Stimulated activated CD4-positive, alpha-beta T cell treated with anti-CD3 and anti-CD28 coated beads, Interleukin-4, amount 100 ng/mL, for 48 hours (primary cell): ENCODE data around the gene FOXN3.
A peak's percentile ranks its signal among the peaks of the same experiment; 100 is the strongest.

Experiments used
- DNase-seq, 2 donors: peaks; one replicate each; pipeline ENCODE4 v3.0.0-alpha.2; 2020; ENCODE audit warnings: low read depth in 2 of 2

FOXN3 gene

GRCh38 chr14:89430391-89431236 lies 13.6 kb upstream of the FOXN3 start:
- DNase-seq = peak in 1 of 2 donors; percentile 28

- DNase-seq = peak in 1 of 2 donors; percentile 56
Observed at GRCh38 chr14:89429199-89430181, 12.5 kb upstream of the FOXN3 start.

- DNase-seq = no peak
Observed at GRCh38 chr14:89428546-89429198, 11.6 kb upstream of the FOXN3 start.

- DNase-seq = no peak
Observed at GRCh38 chr14:89428173-89428523, 11.1 kb upstream of the FOXN3 start.

GRCh38 chr14:89427426-89428172 lies 10.6 kb upstream of the FOXN3 start:
- no peak for DNase-seq

GRCh38 chr14:89425931-89426330 lies 8.9 kb upstream of the FOXN3 start:
- DNase-seq = no peak

- DNase-seq = no peak
Observed at GRCh38 chr14:89424241-89424640, 7.2 kb upstream of the FOXN3 start.

GRCh38 chr14:89422952-89423345 lies 5.9 kb upstream of the FOXN3 start:
- no peak for DNase-seq

- peak; percentile 40 to 43 for DNase-seq
Observed at GRCh38 chr14:89422181-89422951, 5.3 kb upstream of the FOXN3 start.

GRCh38 chr14:89420502-89420901 lies 3.5 kb upstream of the FOXN3 start:
- DNase-seq = no peak

GRCh38 chr14:89419973-89420482 lies 3.0 kb upstream of the FOXN3 start:
- DNase-seq = no peak

- DNase-seq = no peak
Observed at GRCh38 chr14:89418976-89419375, 1.9 kb upstream of the FOXN3 start.

GRCh38 chr14:89418452-89418851 lies 1.4 kb upstream of the FOXN3 start:
- no peak for DNase-seq

- DNase-seq = peak; percentile 43 to 50
Observed at GRCh38 chr14:89417465-89418225, 612 bp upstream of the FOXN3 start.

GRCh38 chr14:89416002-89416995 lies 734 bp downstream of the FOXN3 start:
- peak; percentile 96 to 97 for DNase-seq

GRCh38 chr14:89415159-89415558 lies 1.9 kb downstream of the FOXN3 start:
- DNase-seq = no peak

- DNase-seq = no peak
Observed at GRCh38 chr14:89411976-89412375, 5.1 kb downstream of the FOXN3 start.

- DNase-seq = no peak
Observed at GRCh38 chr14:89409961-89410360, 7.1 kb downstream of the FOXN3 start.
